Measurements from ENCODE around the gene DCC. TPM values are rescaled to one million over a fixed set of nuclear protein-coding genes. Genes with fewer than 3 reads are reported as not detected.

The DCC gene
- total RNA-seq, 6 experiments from 2014 or later, result not detected

- no peak for DNase-seq
- H3K4me3 Mint-ChIP-seq, result no peak overlapping the region
- H3K9me3 Mint-ChIP-seq, result peaks cover 39% of the 10 kb centered on the region
- no peaks in the 10 kb centered on the region for H3K27me3 Mint-ChIP-seq (ENCODE audit: insufficient read depth)
- no peaks in the 10 kb centered on the region for H3K4me1 Mint-ChIP-seq (ENCODE audit: low read depth)
- no peak for TF ChIP-seq CTCF (IDR thresholded peaks at IDR 0.05)
- no peaks in the 10 kb centered on the region for H3K36me3 Mint-ChIP-seq (ENCODE audit: low read depth)
- no peak overlapping the region for H3K27ac Mint-ChIP-seq
Observed at GRCh38 chr18:53115876-53116585, 776.0 kb downstream of the DCC start.

GRCh38 chr18:53117851-53118250 is 777.9 kb downstream of the DCC start:
- peaks cover 39% of the 10 kb centered on the region for H3K9me3 Mint-ChIP-seq
- no peak overlapping the region for H3K27ac Mint-ChIP-seq
- H3K4me1 Mint-ChIP-seq (ENCODE audit: low read depth), result no peaks in the 10 kb centered on the region
- no peaks in the 10 kb centered on the region for H3K36me3 Mint-ChIP-seq (ENCODE audit: low read depth)
- no peaks in the 10 kb centered on the region for H3K27me3 Mint-ChIP-seq (ENCODE audit: insufficient read depth)
- H3K4me3 Mint-ChIP-seq, result no peak overlapping the region
- TF ChIP-seq CTCF (IDR thresholded peaks at IDR 0.05), result no peak
- DNase-seq, result no peak

GRCh38 chr18:53126210-53126609 is 786.2 kb downstream of the DCC start:
- Mint-ChIP-seq H3K27ac (no peak overlapping the region), H3K4me3 (no peak overlapping the region), H3K27me3 (ENCODE audit: insufficient read depth) (no peaks in the 10 kb centered on the region), H3K36me3 (ENCODE audit: low read depth) (0 out of 2 replicates have a peak, but pooled peaks cover 3% of the 10 kb centered on the region), H3K9me3 (peaks cover 25% of the 10 kb centered on the region), H3K4me1 (ENCODE audit: low read depth) (no peaks in the 10 kb centered on the region)
- no peak for DNase-seq
- TF ChIP-seq CTCF (IDR thresholded peaks at IDR 0.05), result no peak

- H3K4me3 Mint-ChIP-seq, result no peak overlapping the region
- H3K4me1 Mint-ChIP-seq (ENCODE audit: low read depth), result no peaks in the 10 kb centered on the region
- peaks cover 26% of the 10 kb centered on the region for H3K9me3 Mint-ChIP-seq
- H3K27me3 Mint-ChIP-seq (ENCODE audit: insufficient read depth), result no peaks in the 10 kb centered on the region
- DNase-seq, result no peak
- TF ChIP-seq CTCF (IDR thresholded peaks at IDR 0.05), result no peak
- H3K36me3 Mint-ChIP-seq (ENCODE audit: low read depth), result 0 out of 2 replicates have a peak, but pooled peaks cover 3% of the 10 kb centered on the region
- no peak overlapping the region for H3K27ac Mint-ChIP-seq
Observed at GRCh38 chr18:53131001-53131400, 791.0 kb downstream of the DCC start.

GRCh38 chr18:53134711-53135110 is 794.7 kb downstream of the DCC start:
- peaks cover 35% of the 10 kb centered on the region for H3K9me3 Mint-ChIP-seq

More at GRCh38 chr18:53134711-53135110, 794.7 kb downstream of the DCC start:
- Mint-ChIP-seq H3K27ac (no peak overlapping the region), H3K27me3 (ENCODE audit: insufficient read depth) (no peaks in the 10 kb centered on the region), H3K4me3 (no peak overlapping the region), H3K36me3 (ENCODE audit: low read depth) (0 out of 2 replicates have a peak, but pooled peaks cover 3% of the 10 kb centered on the region), H3K4me1 (ENCODE audit: low read depth) (no peaks in the 10 kb centered on the region)
- TF ChIP-seq CTCF (IDR thresholded peaks at IDR 0.05), result no peak
- DNase-seq, result no peak

Measured in HFFc6 (cell line).